ELR (cell line): Measurements from ENCODE around the gene NRL.

Experiments
- DNase-seq: peaks from one replicate; pipeline ENCODE4 v3.0.0-alpha.2; 2015; ENCODE audit warnings: low read depth

The NRL gene

GRCh38 chr14:24080888-24081738 is 33.6 kb downstream of the NRL start:
- peak; percentile 33 for DNase-seq

GRCh38 chr14:24080142-24080530 is 34.6 kb downstream of the NRL start:
- DNase-seq: no peak

GRCh38 chr14:24079491-24080141 is 35.1 kb downstream of the NRL start:
- no peak for DNase-seq

- no peak for DNase-seq
These were observed 36.6 kb downstream of the NRL start for GRCh38 chr14:24078146-24078545.

- no peak for DNase-seq
These were observed 37.7 kb downstream of the NRL start for GRCh38 chr14:24077086-24077485.

GRCh38 chr14:24076302-24076601 is 38.5 kb downstream of the NRL start:
- no peak for DNase-seq

GRCh38 chr14:24075485-24076301 is 39.1 kb downstream of the NRL start:
- no peak for DNase-seq

- DNase-seq: no peak
These were observed 39.9 kb downstream of the NRL start for GRCh38 chr14:24074625-24075484.

- no peak for DNase-seq
These were observed 41.6 kb downstream of the NRL start for GRCh38 chr14:24072881-24073877.

GRCh38 chr14:24072436-24072835 is 42.3 kb downstream of the NRL start:
- DNase-seq: no peak

- DNase-seq: no peak
These were observed 42.8 kb downstream of the NRL start for GRCh38 chr14:24071836-24072430.

GRCh38 chr14:24071144-24071697 is 43.5 kb downstream of the NRL start, which contains the start of gene CPNE6:
Gene CPNE6, plus strand, starts transcription at chr14:24071562. Its CDS starts 1,375 bp downstream, at chr14:24072937.
- DNase-seq: no peak

- no peak for DNase-seq
These were observed 44.2 kb downstream of the NRL start for GRCh38 chr14:24070285-24071143.

- no peak for DNase-seq
These were observed 45.4 kb downstream of the NRL start for GRCh38 chr14:24069411-24069735.

GRCh38 chr14:24068711-24069410 is 45.9 kb downstream of the NRL start:
- DNase-seq: no peak

GRCh38 chr14:24067133-24068082 is 47.3 kb downstream of the NRL start:
- no peak for DNase-seq

GRCh38 chr14:24066496-24067132 is 48.1 kb downstream of the NRL start:
- no peak for DNase-seq
